PC-3 (cell line): ENCODE measurements around the gene PRICKLE4. TPM values are rescaled to one million over a fixed set of nuclear protein-coding genes. Genes with fewer than 3 reads are reported as not detected.

Experiments
- ATAC-seq: fragments of 200-7000 bp; cut with Tn5 transposase; 2 replicates; pipeline ENCODE4 v1.9.1; 2020; ENCODE audit warnings: mild to moderate bottlenecking, moderate library complexity
- BruUV-seq: library from RNA; stranded (reverse); fragments of 400-500 nt; replicated peaks from 2 replicates; lab custom pipeline; 2021; lab: Mats Ljungman, UMichigan
- CTCF ChIA-PET: fragments of 300-600 bp; sonication (Branson Sonifier 250); formaldehyde crosslinking; loops from one replicate; lab custom pipeline; 2022; ENCODE audit warnings: antibody characterized with exemption; lab: Charles Lee
- POLR2A ChIA-PET: fragments of 300-600 bp; sonication (Branson Sonifier 250); formaldehyde crosslinking; loops from one replicate; lab custom pipeline; 2022; ENCODE audit warnings: antibody characterized with exemption; ENCODE audit not compliant: unreplicated experiment; lab: Charles Lee
- DNase-seq: peaks from one replicate; pipeline ENCODE4 v3.0.0-alpha.2; 2015
- H2AFZ ChIP-seq: fragments of 300-600 bp; sonication (generic); 2 replicates; pipeline ENCODE4 v1.6.0; 2016; ENCODE audit warnings: antibody characterized with exemption, low read length
- H3F3A ChIP-seq: fragments of 300-600 bp; sonication (generic); one replicate; pipeline ENCODE4 v1.6.0; 2017; ENCODE audit warnings: antibody characterized with exemption, low read length, control low read depth, mild to moderate bottlenecking; ENCODE audit not compliant: unreplicated experiment
- H3K27ac ChIP-seq: fragments of 300-600 bp; sonication (generic); 2 replicates; pipeline ENCODE4 v1.5.1; 2016; ENCODE audit warnings: mild to moderate bottlenecking, low read length
- H3K27me3 ChIP-seq: fragments of 300-600 bp; sonication (generic); 2 replicates; pipeline ENCODE4 v1.6.1; 2016; ENCODE audit warnings: low read length, mixed read lengths
- H3K36me3 ChIP-seq: fragments of 300-600 bp; sonication (generic); 2 replicates; pipeline ENCODE4 v1.6.1; 2016; ENCODE audit warnings: low read depth, mixed run types, low read length, mixed read lengths
- H3K4me1 ChIP-seq: fragments of 300-600 bp; sonication (generic); 2 replicates; pipeline ENCODE4 v1.5.1; 2016; ENCODE audit warnings: low read length; ENCODE audit not compliant: insufficient read depth
- H3K4me2 ChIP-seq: fragments of 300-600 bp; sonication (generic); 2 replicates; pipeline ENCODE4 v1.6.0; 2016; ENCODE audit warnings: low read length
- H3K4me3 ChIP-seq: fragments of 300-600 bp; sonication (generic); 2 replicates; pipeline ENCODE4 v1.5.1; 2016; ENCODE audit warnings: mild to moderate bottlenecking, low read length, mixed read lengths
- H3K79me2 ChIP-seq: fragments of 300-600 bp; sonication (generic); 2 replicates; pipeline ENCODE4 v1.6.1; 2017; ENCODE audit warnings: low read length, mixed read lengths
- H3K9ac ChIP-seq: fragments of 300-600 bp; sonication (generic); 2 replicates; pipeline ENCODE4 v1.6.0; 2016; ENCODE audit warnings: mild to moderate bottlenecking, low read length
- H3K9me2 ChIP-seq: fragments of 300-600 bp; sonication (generic); replicated peaks from 2 replicates; pipeline ENCODE4 v1.6.1; 2016; ENCODE audit warnings: mixed run types, low read length, mixed read lengths
- H3K9me3 ChIP-seq: fragments of 300-600 bp; sonication (generic); 2 replicates; pipeline ENCODE4 v1.6.1; 2016; ENCODE audit warnings: low read length, mixed read lengths
- H4K20me1 ChIP-seq: fragments of 300-600 bp; sonication (generic); 2 replicates; pipeline ENCODE4 v1.6.1; 2016; ENCODE audit warnings: low read length, mixed read lengths
- EZH2 ChIP-seq: fragments of 300-600 bp; sonication (generic); IDR thresholded peaks from one replicate; pipeline ENCODE4 v1.6.1; 2017; ENCODE audit warnings: antibody characterized with exemption, mild to moderate bottlenecking, low read length; ENCODE audit not compliant: unreplicated experiment
- EZH2phosphoT487 ChIP-seq: fragments of 300-600 bp; sonication (generic); IDR thresholded peaks from 2 replicates; pipeline ENCODE4 v1.6.1; 2018; ENCODE audit warnings: mild to moderate bottlenecking, antibody characterized with exemption, low read length, borderline replicate concordance
- intact Hi-C: fragments of 100-400 bp; cut with micrococcal nuclease; formaldehyde crosslinking; loops from 2 replicates; pipeline ENCODE4 v1.9.0; 2023
- total RNA-seq: library from RNA; depleted of rRNA; stranded (reverse); fragments of >200 nt; gene quantifications from 2 replicates; pipeline ENCODE4 v1.2.3, GENCODE V29; 2014
- TF ChIP-seq, protein P1 (sequence below): fragments of 300-600 bp; sonication (generic); conservative IDR thresholded peaks from 2 replicates; pipeline ENCODE4 v1.5.1; 2017; ENCODE audit warnings: antibody characterized with exemption, low read depth, mild to moderate bottlenecking, low read length

The PRICKLE4 gene
- total RNA-seq, 1 experiment from 2014 or later, result 0.26 TPM

DNA sequence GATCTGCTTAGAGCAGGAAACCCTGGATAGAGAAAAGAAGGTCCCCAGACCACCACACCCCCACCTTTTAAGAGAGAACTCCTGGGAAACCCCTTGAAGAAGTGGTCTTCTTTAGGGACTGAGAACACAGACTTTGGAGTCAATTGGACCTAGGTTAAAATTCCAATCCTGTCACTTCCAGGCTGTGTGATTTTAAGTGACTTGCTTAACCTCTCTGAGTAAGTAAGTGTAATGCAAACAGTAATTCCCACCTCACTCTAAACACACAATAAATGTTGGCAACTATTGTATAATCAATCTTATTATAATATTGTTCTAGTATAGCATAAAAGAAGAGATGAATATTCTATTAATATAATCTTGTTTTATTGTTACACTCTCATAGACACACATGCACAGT is 48.4 kb upstream of the PRICKLE4 start:
- intact Hi-C loops, result no loop called here
- H3F3A ChIP-seq, result no peaks in the 10 kb centered on the region
- H3K27me3 ChIP-seq, result no peaks in the 10 kb centered on the region
- no peak overlapping the region for H3K9ac ChIP-seq
- ATAC-seq (no peak), DNase-seq (no peak)
- no peaks in the 10 kb centered on the region for H4K20me1 ChIP-seq
- ChIA-PET POLR2A (no interaction called here), CTCF (no interaction called here)
- no peak for TF ChIP-seq EZH2
- TF ChIP-seq, protein P1, sequence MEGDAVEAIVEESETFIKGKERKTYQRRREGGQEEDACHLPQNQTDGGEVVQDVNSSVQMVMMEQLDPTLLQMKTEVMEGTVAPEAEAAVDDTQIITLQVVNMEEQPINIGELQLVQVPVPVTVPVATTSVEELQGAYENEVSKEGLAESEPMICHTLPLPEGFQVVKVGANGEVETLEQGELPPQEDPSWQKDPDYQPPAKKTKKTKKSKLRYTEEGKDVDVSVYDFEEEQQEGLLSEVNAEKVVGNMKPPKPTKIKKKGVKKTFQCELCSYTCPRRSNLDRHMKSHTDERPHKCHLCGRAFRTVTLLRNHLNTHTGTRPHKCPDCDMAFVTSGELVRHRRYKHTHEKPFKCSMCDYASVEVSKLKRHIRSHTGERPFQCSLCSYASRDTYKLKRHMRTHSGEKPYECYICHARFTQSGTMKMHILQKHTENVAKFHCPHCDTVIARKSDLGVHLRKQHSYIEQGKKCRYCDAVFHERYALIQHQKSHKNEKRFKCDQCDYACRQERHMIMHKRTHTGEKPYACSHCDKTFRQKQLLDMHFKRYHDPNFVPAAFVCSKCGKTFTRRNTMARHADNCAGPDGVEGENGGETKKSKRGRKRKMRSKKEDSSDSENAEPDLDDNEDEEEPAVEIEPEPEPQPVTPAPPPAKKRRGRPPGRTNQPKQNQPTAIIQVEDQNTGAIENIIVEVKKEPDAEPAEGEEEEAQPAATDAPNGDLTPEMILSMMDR, result no peak
- no peak for TF ChIP-seq EZH2phosphoT487
- BruUV-seq, result no TSS peak
- H3K27ac ChIP-seq, result no peak overlapping the region
- H2AFZ ChIP-seq, result no peak overlapping the region
- no peaks in the 10 kb centered on the region for H3K9me2 ChIP-seq
- H3K4me3 ChIP-seq, result no peak overlapping the region
- no peaks in the 10 kb centered on the region for H3K79me2 ChIP-seq
- no peaks in the 10 kb centered on the region for H3K36me3 ChIP-seq
- H3K4me1 ChIP-seq, result peaks cover 11% of the 10 kb centered on the region; the same call in 1 of the 2 replicates
- H3K4me2 ChIP-seq, result no peak overlapping the region
- no peaks in the 10 kb centered on the region for H3K9me3 ChIP-seq

DNA sequence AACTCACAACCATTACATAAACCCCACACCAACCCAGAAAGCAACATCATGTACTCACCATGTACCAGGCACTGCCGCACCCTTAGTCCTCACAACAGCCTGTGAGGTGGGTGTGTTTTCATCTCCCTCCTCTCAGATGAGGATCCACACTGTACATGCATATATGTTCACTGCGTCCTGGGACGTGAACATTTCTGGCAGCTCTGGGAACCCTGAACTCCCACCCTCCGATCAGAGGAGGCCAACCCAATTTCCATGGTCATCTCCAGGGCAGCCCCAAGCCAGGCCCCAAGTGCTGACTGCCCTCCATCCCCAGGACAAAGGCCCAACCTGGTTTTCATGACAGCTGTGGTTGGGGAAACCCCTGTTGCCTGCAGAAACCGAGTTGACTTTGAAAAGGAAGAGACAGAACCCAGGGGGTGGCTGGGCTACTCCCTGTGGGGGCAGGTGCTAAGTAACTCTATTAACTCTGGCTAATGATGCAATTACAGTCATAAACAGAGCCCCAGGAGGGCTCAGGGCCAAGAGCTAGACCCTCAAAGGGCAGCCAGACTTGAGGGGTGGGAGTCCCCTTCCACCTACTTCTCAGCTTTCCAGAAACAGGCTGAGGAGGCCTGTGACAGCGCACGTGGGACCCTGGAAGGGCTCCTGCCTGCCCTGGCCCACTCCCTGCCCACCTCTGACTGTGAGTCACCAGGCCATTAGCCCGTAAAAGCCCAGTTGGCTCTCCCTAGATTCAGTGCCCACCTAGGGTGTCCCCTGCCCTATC is 47.8 kb upstream of the PRICKLE4 start:
- Histone ChIP-seq H3K9me3 (no peaks in the 10 kb centered on the region), H3K27ac (no peak overlapping the region), H3K4me3 (no peak overlapping the region), H3K4me1 (peaks cover 11% of the 10 kb centered on the region; the same call in 1 of the 2 replicates), H3K4me2 (peak overlapping the region; percentile 76; the same call in 1 of the 2 replicates), H3K9ac (no peak overlapping the region), H3K36me3 (no peaks in the 10 kb centered on the region), H3K9me2 (no peaks in the 10 kb centered on the region), H4K20me1 (no peaks in the 10 kb centered on the region), H3K27me3 (no peaks in the 10 kb centered on the region), H2AFZ (no peak overlapping the region), H3K79me2 (no peaks in the 10 kb centered on the region), H3F3A (no peaks in the 10 kb centered on the region)
- no peak for ATAC-seq
- POLR2A ChIA-PET, result no interaction called here
- DNase-seq, result no peak
- no peak for TF ChIP-seq EZH2
- TF ChIP-seq, protein P1, result no peak
- TF ChIP-seq EZH2phosphoT487, result no peak
- CTCF ChIA-PET, result interaction anchor here (1.2 kb wide), 1 partner anchor 54 kb away, joined by 4 read pairs; no protein-coding TSS in a partner anchor
- intact Hi-C loops, result no loop called here
- BruUV-seq, result TSS peak; percentile 24

DNA sequence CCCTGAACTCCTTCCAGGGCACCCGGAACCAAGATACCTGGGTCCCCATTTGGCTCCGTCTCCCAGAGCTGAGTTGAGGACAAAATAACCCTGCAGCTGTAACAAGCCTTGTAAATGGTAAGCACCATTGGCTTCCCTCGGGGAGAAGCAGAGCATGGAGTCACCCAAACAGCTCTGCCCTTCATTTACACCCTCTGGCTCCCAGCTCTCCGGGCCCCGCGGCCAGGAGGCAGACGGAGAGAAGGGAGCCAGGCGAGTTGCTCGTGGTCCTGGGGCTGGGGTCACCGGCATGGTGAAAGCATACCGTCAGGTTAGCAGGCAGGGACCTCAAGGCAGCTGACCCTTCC is 47.2 kb upstream of the PRICKLE4 start:
- TF ChIP-seq EZH2phosphoT487 (no peak), EZH2 (no peak)
- TF ChIP-seq, protein P1, result no peak
- Histone ChIP-seq H3K27me3 (no peaks in the 10 kb centered on the region), H2AFZ (peak overlapping the region; percentile 67), H3K79me2 (no peaks in the 10 kb centered on the region), H4K20me1 (no peaks in the 10 kb centered on the region), H3K36me3 (no peaks in the 10 kb centered on the region), H3K4me2 (peak overlapping the region; percentile 76), H3K9me2 (no peaks in the 10 kb centered on the region), H3K9me3 (no peaks in the 10 kb centered on the region), H3K27ac (no peak overlapping the region), H3K4me3 (peak overlapping the region; percentile 71; the same call in 1 of the 2 replicates), H3K4me1 (peaks cover 11% of the 10 kb centered on the region; the same call in 1 of the 2 replicates), H3F3A (no peaks in the 10 kb centered on the region), H3K9ac (no peak overlapping the region)
- BruUV-seq, result no TSS peak
- no peak for DNase-seq
- intact Hi-C loops, result no loop called here
- CTCF ChIA-PET, result interaction anchor here (1.2 kb wide), 1 partner anchor 53 kb away, joined by 4 read pairs; no protein-coding TSS in a partner anchor
- ATAC-seq, result no peak
- POLR2A ChIA-PET, result interaction anchor here (0.6 kb wide), 1 partner anchor 39 kb away, joined by 5 read pairs; no protein-coding TSS in a partner anchor
